K562 (cell line): ENCODE measurements around the gene HES4. TPM values are rescaled to one million over a fixed set of nuclear protein-coding genes. Genes with fewer than 3 reads are reported as not detected.

ENCODE experiments used
- ARHGAP35 ChIP-seq: fragments of 450-650 bp; IDR thresholded peaks from 2 replicates; pipeline ENCODE4 v1.6.1; 2018; ENCODE audit not compliant: partially characterized antibody
- CREBBP ChIP-seq: IDR thresholded peaks from one replicate; pipeline ENCODE4 v1.6.1; 2012; ENCODE audit warnings: low read depth, mild to moderate bottlenecking, control low read depth, inconsistent platforms, low read length
- CUX1 ChIP-seq: fragments of 200-800 bp; sonication (Bioruptor generic); IDR thresholded peaks from 2 replicates; pipeline ENCODE4 v1.6.1; 2016; ENCODE audit warnings: missing genetic modification characterization, missing compliant biosample characterization
- ETV5 ChIP-seq: sonication (generic); formaldehyde crosslinking; IDR thresholded peaks from 2 replicates; pipeline ENCODE4 v1.4.0; 2020; ENCODE audit warnings: low read depth, mild to moderate bottlenecking, missing genetic modification reagents
- ILK ChIP-seq: fragments of 450-650 bp; IDR thresholded peaks from 2 replicates; pipeline ENCODE4 v1.6.1; 2016; ENCODE audit warnings: missing genetic modification characterization, low read depth, mild to moderate bottlenecking, missing compliant biosample characterization, moderate library complexity, borderline replicate concordance
- KDM4B ChIP-seq, 2 experiments: fragments of 450-650 bp in 1 of 2; sonication (generic) in 1 of 2; IDR thresholded peaks; 2 replicates each; pipeline ENCODE4 v1.6.1; 2016 to 2017; ENCODE audit warnings: borderline replicate concordance in 2 of 2, antibody characterized with exemption in 1 of 2, low read depth in 1 of 2, mild to moderate bottlenecking in 1 of 2
- MECOM ChIP-seq: fragments of 250-450 bp; sonication (Bioruptor Pico); IDR thresholded peaks from 2 replicates; pipeline ENCODE4 v1.8.0; 2022; ENCODE audit warnings: inconsistent platforms
- MTA2 ChIP-seq: fragments of 450-650 bp; IDR thresholded peaks from 2 replicates; pipeline ENCODE4 v1.6.1; 2016; ENCODE audit warnings: low read depth
- MXI1 ChIP-seq: IDR thresholded peaks from 2 replicates; pipeline ENCODE4 v1.6.1; 2011; ENCODE audit warnings: low read depth, mild to moderate bottlenecking, improper control_type of control experiment, low read length
- MYNN ChIP-seq, 2 experiments: sonication (generic); formaldehyde crosslinking in 1 of 2; IDR thresholded peaks; 2 replicates each; pipeline versions ENCODE4 v1.5.0 to v1.6.1; 2016 to 2020; ENCODE audit warnings: antibody characterized with exemption in 1 of 2, missing genetic modification reagents in 1 of 2
- PYGO2 ChIP-seq: fragments of 450-650 bp; IDR thresholded peaks from 2 replicates; pipeline ENCODE4 v1.6.1; 2016; ENCODE audit warnings: mild to moderate bottlenecking, missing genetic modification characterization, moderate library complexity, missing compliant biosample characterization
- RFX7 ChIP-seq: fragments of 250-450 bp; sonication (Bioruptor Pico); IDR thresholded peaks from 2 replicates; pipeline ENCODE4 v1.5.1; 2021; ENCODE audit warnings: mild to moderate bottlenecking
- SAFB2 ChIP-seq: fragments of 200-400 bp; formaldehyde crosslinking; IDR thresholded peaks from 2 replicates; pipeline ENCODE4 v1.6.1; 2018; ENCODE audit warnings: borderline replicate concordance, low read length, low read depth, moderate library complexity; ENCODE audit not compliant: severe bottlenecking
- SMARCA4 ChIP-seq: fragments of 450-650 bp; IDR thresholded peaks from 2 replicates; pipeline ENCODE4 v1.6.1; 2016
- TBP ChIP-seq: optimal IDR thresholded peaks from 2 replicates; pipeline ENCODE3; 2011; ENCODE audit warnings: low read depth, low read length, improper control_type of control experiment
- THRAP3 ChIP-seq: fragments of 450-650 bp; IDR thresholded peaks from 2 replicates; pipeline ENCODE4 v1.6.1; 2016; ENCODE audit warnings: mild to moderate bottlenecking, inconsistent platforms, borderline replicate concordance
- ZBTB7A ChIP-seq: IDR thresholded peaks from 2 replicates; pipeline ENCODE4 v1.6.1; 2011; ENCODE audit warnings: low read depth, mild to moderate bottlenecking, low read length, moderate library complexity, borderline replicate concordance; ENCODE audit not compliant: control insufficient read depth
- ZNF707 ChIP-seq: fragments of 250-450 bp; sonication (Bioruptor Pico); conservative IDR thresholded peaks from 2 replicates; pipeline ENCODE4 v1.8.0; 2022; ENCODE audit warnings: inconsistent platforms, mild to moderate bottlenecking, moderate library complexity
- polyA plus RNA-seq, 8 experiments: library from polyadenylated mRNA; depleted of rRNA in 4 of 8; stranded (reverse) in 5 of 8; unstranded in 3 of 8; fragments of >200 nt; fragmentation: Nextera tagmentation in 2 of 8; fragmentation: Illumina TruSeq in 1 of 8; extraction: Ambion mirVana in 2 of 8; extraction: Trizol in 1 of 8; gene quantifications; 2 replicates each; pipeline versions ENCODE4 v1.2.1 to v1.2.3, GENCODE V29; 2011 to 2014; ENCODE audit warnings: inconsistent platforms in 1 of 8, missing spikeins in 1 of 8
- total RNA-seq, 7 experiments: library from RNA; depleted of rRNA in 6 of 7; stranded (reverse); fragments of >200 nt in 6 of 7; fragmentation: Illumina TruSeq in 2 of 7; extraction: Trizol in 2 of 7; gene quantifications; 2 replicates each; pipeline versions ENCODE4 v1.2.1 to v1.2.3, GENCODE V29; 2011 to 2021; ENCODE audit warnings: low replicate concordance in 1 of 7
- TF ChIP-seq, protein P1 (sequence below): fragments of 450-650 bp; IDR thresholded peaks from 2 replicates; pipeline ENCODE4 v1.6.1; 2016; ENCODE audit warnings: mild to moderate bottlenecking

Gene HES4
- total and polyA plus RNA-seq, 9 of the 15 experiments (the other 6 are each of a cell fraction or from before 2014, with no cell fraction given): 0.21 to 43.7 (median 5.3) TPM; not detected in 2

- peak; percentile 80 for TF ChIP-seq SMARCA4
- TF ChIP-seq CUX1 (CRISPR knock-in tag): no peak
- TF ChIP-seq MXI1: no peak
- no peak for TF ChIP-seq ILK (tag)
- peak; percentile 49; the same call in 1 of the 2 replicates for TF ChIP-seq ZBTB7A
- TF ChIP-seq ARHGAP35: peak; percentile 47
- peak; percentile 33; the same call in 1 of the 2 replicates for TF ChIP-seq MTA2
- no peak for TF ChIP-seq RFX7 (CRISPR knock-in tag)
- TF ChIP-seq, protein P1, sequence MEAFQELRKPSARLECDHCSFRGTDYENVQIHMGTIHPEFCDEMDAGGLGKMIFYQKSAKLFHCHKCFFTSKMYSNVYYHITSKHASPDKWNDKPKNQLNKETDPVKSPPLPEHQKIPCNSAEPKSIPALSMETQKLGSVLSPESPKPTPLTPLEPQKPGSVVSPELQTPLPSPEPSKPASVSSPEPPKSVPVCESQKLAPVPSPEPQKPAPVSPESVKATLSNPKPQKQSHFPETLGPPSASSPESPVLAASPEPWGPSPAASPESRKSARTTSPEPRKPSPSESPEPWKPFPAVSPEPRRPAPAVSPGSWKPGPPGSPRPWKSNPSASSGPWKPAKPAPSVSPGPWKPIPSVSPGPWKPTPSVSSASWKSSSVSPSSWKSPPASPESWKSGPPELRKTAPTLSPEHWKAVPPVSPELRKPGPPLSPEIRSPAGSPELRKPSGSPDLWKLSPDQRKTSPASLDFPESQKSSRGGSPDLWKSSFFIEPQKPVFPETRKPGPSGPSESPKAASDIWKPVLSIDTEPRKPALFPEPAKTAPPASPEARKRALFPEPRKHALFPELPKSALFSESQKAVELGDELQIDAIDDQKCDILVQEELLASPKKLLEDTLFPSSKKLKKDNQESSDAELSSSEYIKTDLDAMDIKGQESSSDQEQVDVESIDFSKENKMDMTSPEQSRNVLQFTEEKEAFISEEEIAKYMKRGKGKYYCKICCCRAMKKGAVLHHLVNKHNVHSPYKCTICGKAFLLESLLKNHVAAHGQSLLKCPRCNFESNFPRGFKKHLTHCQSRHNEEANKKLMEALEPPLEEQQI: no peak
- TF ChIP-seq KDM4B (IDR thresholded peaks at IDR 0.05; ENCODE audit: borderline replicate concordance in 2 of 2, low read depth in 1 of 2): no peak
- TF ChIP-seq THRAP3: no peak
- no peak for TF ChIP-seq ZNF707 (CRISPR knock-in tag)
- no peak for TF ChIP-seq PYGO2 (tag)
- TF ChIP-seq SAFB2: no peak
- peak; percentile 88 for TF ChIP-seq ETV5 (CRISPR knock-in tag)
- TF ChIP-seq MECOM (CRISPR knock-in tag): peak; percentile 73; the same call in 1 of the 2 replicates
- peak; percentile 38; the same call in 1 of the 2 replicates for TF ChIP-seq MYNN (IDR thresholded peaks at IDR 0.05)
- TF ChIP-seq MYNN (CRISPR knock-in tag; IDR thresholded peaks at IDR 0.05): no peak
- no peak for TF ChIP-seq CREBBP
- peak; percentile 22 for TF ChIP-seq TBP
Measured at GRCh38 chr1:1004780-1005697, 5.1 kb upstream of the HES4 start (continued).
